NCI-H748 (cell line): ENCODE results near the gene PHRF1.

Experiments
- DNase-seq: peaks from one replicate; lab custom pipeline; 2025; ENCODE audit not compliant: unreplicated experiment; lab: John Stamatoyannopoulos, UW

Gene PHRF1

GRCh38 chr11:557328-558132 lies 18.7 kb upstream of the PHRF1 start:
- no peak for DNase-seq

DNA sequence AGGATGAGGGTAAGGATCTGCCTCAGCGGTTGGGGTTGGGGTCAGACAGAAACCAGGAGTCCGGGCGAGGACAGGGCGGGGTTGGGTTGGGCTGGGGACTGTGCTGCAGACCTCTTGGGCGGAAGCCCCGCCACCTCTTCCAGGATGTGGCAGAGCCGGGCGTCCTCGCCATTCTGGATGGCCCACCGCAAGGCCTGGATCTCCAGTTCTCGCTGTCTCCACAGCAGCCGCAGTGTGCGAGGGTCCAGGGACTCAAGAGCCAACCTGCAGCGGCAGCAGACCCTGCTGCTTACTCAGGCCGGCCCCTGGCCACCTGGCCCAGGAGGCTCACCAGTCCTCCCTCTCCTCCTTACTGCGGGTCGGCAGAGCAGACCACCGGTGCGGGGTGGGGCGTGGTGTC lies 17.8 kb upstream of the PHRF1 start:
- DNase-seq, result no peak

GRCh38 chr11:559020-559620 lies 17.1 kb upstream of the PHRF1 start:
- DNase-seq, result peak; percentile 30

- DNase-seq, result no peak
Observed at GRCh38 chr11:559712-560304, 16.5 kb upstream of the PHRF1 start.

GRCh38 chr11:560305-561147 lies 15.7 kb upstream of the PHRF1 start, which contains the start of the genes LMNTD2 and RASSF7:
Gene LMNTD2 (minus strand): TSS chr11:560738. CDS start chr11:560716, 22 bp downstream.
Gene RASSF7 (plus strand): TSS chr11:560970. CDS start chr11:561769, 799 bp downstream.
- peak; percentile 93 for DNase-seq

- DNase-seq, result peak; percentile 57
Observed at GRCh38 chr11:561148-562003, 14.9 kb upstream of the PHRF1 start.

DNA sequence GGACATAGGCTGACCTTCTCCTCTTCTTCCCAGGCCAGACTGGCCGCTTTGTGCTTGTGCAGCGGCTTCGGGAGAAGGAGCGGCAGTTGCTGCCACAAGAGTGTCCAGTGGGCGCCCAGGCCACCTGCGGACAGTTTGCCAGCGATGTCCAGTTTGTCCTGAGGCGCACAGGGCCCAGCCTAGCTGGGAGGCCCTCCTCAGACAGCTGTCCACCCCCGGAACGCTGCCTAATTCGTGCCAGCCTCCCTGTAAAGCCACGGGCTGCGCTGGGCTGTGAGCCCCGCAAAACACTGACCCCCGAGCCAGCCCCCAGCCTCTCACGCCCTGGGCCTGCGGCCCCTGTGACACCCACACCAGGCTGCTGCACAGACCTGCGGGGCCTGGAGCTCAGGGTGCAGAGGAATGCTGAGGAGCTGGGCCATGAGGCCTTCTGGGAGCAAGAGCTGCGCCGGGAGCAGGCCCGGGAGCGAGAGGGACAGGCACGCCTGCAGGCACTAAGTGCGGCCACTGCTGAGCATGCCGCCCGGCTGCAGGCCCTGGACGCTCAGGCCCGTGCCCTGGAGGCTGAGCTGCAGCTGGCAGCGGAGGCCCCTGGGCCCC lies 14.1 kb upstream of the PHRF1 start:
- no peak for DNase-seq

DNA sequence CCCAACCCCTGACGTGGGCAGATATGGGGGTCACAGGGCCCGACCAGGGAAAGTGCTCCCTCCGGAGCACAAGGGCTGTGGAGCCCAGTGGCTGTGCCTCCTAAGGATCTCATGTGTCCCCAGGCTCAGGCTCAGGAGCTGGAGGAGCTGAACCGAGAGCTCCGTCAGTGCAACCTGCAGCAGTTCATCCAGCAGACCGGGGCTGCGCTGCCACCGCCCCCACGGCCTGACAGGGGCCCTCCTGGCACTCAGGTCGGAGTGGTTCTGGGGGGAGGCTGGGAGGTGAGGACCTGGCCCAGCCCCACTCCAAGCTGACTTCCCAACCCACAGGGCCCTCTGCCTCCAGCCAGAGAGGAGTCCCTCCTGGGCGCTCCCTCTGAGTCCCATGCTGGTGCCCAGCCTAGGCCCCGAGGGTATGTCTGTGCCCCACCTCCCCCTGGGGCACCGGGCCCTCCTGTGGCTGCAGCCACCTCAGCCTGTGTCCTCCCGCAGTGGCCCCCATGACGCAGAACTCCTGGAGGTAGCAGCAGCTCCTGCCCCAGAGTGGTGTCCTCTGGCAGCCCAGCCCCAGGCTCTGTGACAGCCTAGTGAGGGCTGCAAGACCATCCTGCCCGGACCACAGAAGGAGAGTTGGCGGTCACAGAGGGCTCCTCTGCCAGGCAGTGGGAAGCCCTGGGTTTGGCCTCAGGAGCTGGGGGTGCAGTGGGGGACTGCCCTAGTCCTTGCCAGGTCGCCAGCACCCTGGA lies 13.0 kb upstream of the PHRF1 start:
- no peak for DNase-seq

GRCh38 chr11:563812-564578 lies 12.3 kb upstream of the PHRF1 start:
- peak; percentile 15 for DNase-seq

DNA sequence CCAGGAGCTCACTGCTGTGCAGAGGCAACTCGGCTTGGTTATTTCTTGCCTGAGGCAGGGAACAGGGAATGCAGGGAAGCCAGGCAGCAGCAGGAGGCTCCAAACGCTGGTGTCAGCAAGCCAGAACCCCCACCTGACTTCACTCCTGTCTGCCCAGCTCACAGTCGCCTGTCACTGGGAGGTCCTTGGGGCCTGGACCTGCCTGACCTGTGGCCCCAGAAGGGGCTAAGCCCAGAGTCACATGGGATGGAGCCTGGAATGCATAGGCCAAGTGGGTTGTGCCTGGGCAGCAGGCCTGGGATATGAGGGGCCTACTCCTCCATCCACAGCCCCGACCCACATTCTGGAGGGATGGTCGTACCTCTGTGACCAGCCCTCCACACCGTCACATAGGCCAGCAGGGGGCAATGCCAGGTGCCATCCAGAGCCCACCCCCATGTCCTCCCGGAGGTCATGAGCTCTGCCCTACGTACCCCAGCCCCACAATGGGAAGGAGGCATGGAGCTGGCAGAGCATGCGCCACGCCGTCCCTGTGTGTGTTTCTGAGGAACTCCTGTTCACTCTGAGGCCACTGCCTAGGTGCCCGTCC lies 10.3 kb upstream of the PHRF1 start:
- DNase-seq, result no peak

DNA sequence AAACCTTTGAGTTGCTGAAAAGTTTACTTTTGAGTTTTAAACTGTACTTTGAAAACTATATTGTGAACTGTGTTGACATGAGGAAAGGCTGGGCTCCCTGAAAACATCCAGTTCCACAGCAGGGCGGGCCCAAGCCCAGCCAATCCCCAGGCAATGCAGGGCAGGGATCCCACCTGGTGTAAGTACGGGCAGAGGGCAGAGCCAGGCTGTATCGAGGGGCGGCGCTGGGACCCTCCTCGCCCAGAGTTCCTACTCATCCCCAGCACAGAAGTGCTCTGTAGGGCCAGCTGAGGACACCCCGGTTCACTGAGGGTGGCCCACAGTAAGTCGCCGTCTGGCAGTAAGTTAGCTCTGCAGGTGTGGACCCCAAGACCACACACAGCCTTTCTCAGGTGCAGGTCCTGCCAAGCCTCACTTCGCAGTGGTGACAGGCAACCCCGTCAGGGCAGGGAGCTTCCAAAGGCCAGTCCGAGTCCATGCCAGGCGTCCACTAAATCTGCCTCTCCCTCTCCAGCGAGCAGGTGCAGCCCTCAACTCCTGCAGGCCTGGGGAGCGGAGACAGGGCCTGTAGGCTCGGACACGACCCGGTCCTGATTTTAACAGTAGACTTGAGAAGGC lies 9.2 kb upstream of the PHRF1 start:
- no peak for DNase-seq

- DNase-seq, result peak; percentile 69
Observed at GRCh38 chr11:567629-568292, 8.5 kb upstream of the PHRF1 start.

DNA sequence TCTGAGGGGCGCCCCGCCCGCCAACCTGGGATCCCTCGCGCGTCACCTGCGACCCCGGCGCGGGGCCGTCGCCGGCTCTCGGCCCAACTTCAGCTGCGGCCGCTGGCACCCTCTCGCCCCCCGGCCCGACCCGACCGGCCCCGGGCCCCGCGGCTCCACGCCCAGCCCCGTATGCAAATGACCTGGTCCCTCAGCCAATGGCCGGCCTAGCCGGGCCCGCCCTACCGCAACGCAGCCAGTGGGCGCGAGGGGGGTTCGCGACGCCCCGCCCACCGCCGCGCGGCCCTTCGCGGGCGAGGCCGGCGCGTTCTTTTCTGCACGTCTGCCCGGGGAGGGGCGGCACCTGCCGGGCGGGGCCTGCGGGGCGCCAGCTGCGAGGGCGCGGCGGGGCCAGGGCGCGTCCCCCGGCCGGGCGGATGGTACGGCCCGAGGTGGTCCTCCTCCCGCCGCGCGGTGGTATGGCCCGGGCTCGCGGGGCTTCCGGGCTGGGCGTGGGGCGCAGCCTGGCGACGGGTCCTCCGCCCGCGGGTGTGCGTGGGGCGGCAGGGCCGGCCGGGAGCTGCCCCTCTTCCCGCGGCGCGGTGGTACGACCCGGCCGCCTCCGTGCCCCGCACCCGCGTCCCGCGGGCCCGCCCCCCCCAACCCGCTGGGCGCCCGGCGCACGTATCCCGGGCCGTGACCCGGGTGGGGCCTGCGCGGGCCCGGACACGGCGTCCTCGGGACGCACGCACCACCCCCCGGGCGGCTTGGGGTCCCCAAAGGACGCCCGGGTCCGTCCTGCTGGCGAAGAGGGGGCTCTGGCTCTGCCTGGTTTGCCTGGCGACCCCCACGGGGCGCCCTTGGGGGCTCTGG lies 7.7 kb upstream of the PHRF1 start:
- peak; percentile 97 for DNase-seq

GRCh38 chr11:569158-569885 lies 6.9 kb upstream of the PHRF1 start:
- no peak for DNase-seq

GRCh38 chr11:571802-572185 lies 4.5 kb upstream of the PHRF1 start:
- DNase-seq, result no peak
